HUDEP-2 (cell line): ENCODE results near the gene NCBP2.

Experiments
- DNase-seq, 76 experiments: peaks; one replicate each; lab custom pipeline; 2025; ENCODE audit not compliant: unreplicated experiment in 76 of 76; lab: John Stamatoyannopoulos, UW

NCBP2 gene

GRCh38 chr3:196942226-196942914, at the start of gene NCBP2:
Gene NCBP2, minus strand, starts transcription at chr3:196942528. Its CDS starts 25 bp downstream, at chr3:196942503.
- DNase-seq, result peak; percentile 59 to 99 (median 96)

- no peak for DNase-seq
Observed at GRCh38 chr3:196991581-196992460, 49.5 kb upstream of the NCBP2 start.

- DNase-seq, result no peak
Observed at GRCh38 chr3:196990601-196991007, 48.3 kb upstream of the NCBP2 start.

- DNase-seq, result no peak
Observed at GRCh38 chr3:196989721-196990262, 47.5 kb upstream of the NCBP2 start.

GRCh38 chr3:196988241-196989029, 46.1 kb upstream of the NCBP2 start:
- peak in 47 of 76 experiments; percentile 9 to 80 (median 39) for DNase-seq

- DNase-seq, result no peak
Observed at GRCh38 chr3:196987022-196987421, 44.7 kb upstream of the NCBP2 start.

- DNase-seq, result no peak
Observed at GRCh38 chr3:196985954-196986885, 43.9 kb upstream of the NCBP2 start.

- DNase-seq, result no peak
Observed at GRCh38 chr3:196985298-196985697, 43.0 kb upstream of the NCBP2 start.

GRCh38 chr3:196983186-196983585, 40.9 kb upstream of the NCBP2 start:
- DNase-seq, result no peak

- no peak for DNase-seq
Observed at GRCh38 chr3:196981657-196982056, 39.3 kb upstream of the NCBP2 start.

- no peak for DNase-seq
Observed at GRCh38 chr3:196979545-196979944, 37.2 kb upstream of the NCBP2 start.

GRCh38 chr3:196976941-196977340, 34.6 kb upstream of the NCBP2 start:
- DNase-seq, result no peak

- no peak for DNase-seq
Observed at GRCh38 chr3:196975349-196975748, 33.0 kb upstream of the NCBP2 start.

- DNase-seq, result no peak
Observed at GRCh38 chr3:196974661-196975060, 32.3 kb upstream of the NCBP2 start.

- DNase-seq, result peak in 44 of 76 experiments; percentile 7 to 82 (median 38)
Observed at GRCh38 chr3:196971094-196971698, 28.9 kb upstream of the NCBP2 start.

- no peak for DNase-seq
Observed at GRCh38 chr3:196970547-196971093, 28.3 kb upstream of the NCBP2 start.

GRCh38 chr3:196969660-196970546, 27.6 kb upstream of the NCBP2 start:
- peak in 58 of 76 experiments; percentile 3 to 71 (median 48) for DNase-seq

GRCh38 chr3:196969134-196969659, 26.9 kb upstream of the NCBP2 start:
- peak in 32 of 76 experiments; percentile 6 to 61 (median 25) for DNase-seq
